ENCODE measurements around the gene SIK2. TPM values are rescaled to one million over a fixed set of nuclear protein-coding genes. Genes with fewer than 3 reads are reported as not detected.

Gene SIK2
- total and polyA plus RNA-seq, 2 donors from 2014 or later, result 6.4 to 40.1 TPM

DNA sequence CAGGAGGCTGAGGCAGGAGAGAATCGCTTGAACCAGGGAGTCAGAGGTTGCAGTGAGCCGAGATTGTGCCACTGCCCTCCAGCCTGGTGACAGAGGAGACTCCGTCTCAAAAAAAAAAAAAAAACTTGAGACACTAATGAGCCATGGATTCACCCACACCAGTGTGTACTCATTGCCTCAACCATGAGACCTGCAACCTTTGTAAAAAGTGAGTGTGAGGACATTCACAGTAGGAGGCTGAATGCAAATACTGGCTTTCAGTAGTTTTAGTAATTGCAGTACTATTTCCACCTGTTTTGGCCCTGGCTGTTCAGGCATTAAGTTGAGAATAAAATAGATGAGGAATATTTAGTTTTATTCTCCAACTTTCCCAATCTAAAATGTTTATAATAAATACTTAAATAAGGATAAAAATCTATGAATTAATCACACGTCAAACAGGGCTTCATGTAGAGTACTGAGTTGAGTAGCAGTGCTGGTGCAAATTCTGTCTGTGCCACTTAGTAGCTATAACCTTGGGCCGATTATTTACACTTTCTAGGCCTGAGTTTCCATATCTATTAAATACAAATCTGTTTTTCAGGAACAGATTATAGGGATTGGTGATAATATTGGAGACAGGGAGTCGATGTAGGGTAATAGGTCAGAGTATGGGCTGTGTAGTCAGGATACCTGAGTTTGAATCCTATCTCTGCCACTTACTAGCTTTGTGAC, 91.1 kb downstream of the SIK2 start:
- Histone ChIP-seq H3K27me3 (ENCODE audit: control insufficient read depth, insufficient read depth, low read length) (no peaks in the 10 kb centered on the region), H3K27ac (ENCODE audit: low read depth in 2 of 2, low read length in 2 of 2) (no peak overlapping the region), H3K4me3 (ENCODE audit: low read length in 3 of 3) (no peak overlapping the region), H3K4me1 (ENCODE audit: control insufficient read depth in 2 of 3, insufficient read depth in 2 of 3, low read depth in 1 of 3, low read length in 3 of 3) (peaks cover 0 to 15% (median 10%) of the 10 kb centered on the region in 3 donors), H3K9me3 (ENCODE audit: control insufficient read depth in 2 of 3, insufficient read depth in 1 of 3, low read length in 3 of 3) (no peaks in the 10 kb centered on the region), H3K36me3 (ENCODE audit: control insufficient read depth in 2 of 3, insufficient read depth in 3 of 3, low read length in 3 of 3) (peaks cover 0 to 4% (median 0%) of the 10 kb centered on the region in 3 donors), H3K9ac (ENCODE audit: low read length in 3 of 3) (no peak overlapping the region)
- TF ChIP-seq, protein P1, sequence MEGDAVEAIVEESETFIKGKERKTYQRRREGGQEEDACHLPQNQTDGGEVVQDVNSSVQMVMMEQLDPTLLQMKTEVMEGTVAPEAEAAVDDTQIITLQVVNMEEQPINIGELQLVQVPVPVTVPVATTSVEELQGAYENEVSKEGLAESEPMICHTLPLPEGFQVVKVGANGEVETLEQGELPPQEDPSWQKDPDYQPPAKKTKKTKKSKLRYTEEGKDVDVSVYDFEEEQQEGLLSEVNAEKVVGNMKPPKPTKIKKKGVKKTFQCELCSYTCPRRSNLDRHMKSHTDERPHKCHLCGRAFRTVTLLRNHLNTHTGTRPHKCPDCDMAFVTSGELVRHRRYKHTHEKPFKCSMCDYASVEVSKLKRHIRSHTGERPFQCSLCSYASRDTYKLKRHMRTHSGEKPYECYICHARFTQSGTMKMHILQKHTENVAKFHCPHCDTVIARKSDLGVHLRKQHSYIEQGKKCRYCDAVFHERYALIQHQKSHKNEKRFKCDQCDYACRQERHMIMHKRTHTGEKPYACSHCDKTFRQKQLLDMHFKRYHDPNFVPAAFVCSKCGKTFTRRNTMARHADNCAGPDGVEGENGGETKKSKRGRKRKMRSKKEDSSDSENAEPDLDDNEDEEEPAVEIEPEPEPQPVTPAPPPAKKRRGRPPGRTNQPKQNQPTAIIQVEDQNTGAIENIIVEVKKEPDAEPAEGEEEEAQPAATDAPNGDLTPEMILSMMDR (IDR thresholded peaks at IDR 0.05; ENCODE audit: borderline replicate concordance, extremely low read depth, insufficient read depth), result no peak
- FAIRE-seq (no peak), DNase-seq (no peak)
- intact Hi-C loops (cut with DNase I), result no loop called here

DNA sequence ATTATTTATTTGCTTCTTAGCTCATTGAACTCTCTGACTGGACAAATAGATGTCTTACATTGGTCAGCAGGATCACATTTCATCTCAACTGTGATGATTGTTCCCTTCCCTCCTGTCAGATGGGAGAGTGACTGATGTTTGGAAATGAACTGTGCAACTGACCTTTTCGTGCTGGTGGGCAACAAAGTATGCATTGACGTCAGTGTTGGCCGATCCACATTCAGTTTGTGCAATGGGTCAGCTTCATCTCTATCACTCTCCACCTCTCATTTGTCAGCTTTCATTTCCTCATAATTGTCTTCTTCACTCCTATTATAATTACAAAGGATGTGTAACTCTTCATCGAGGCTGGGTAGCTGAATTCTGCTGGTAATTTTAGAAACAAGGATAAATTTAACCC, 92.6 kb downstream of the SIK2 start:
- H3K27me3 ChIP-seq (ENCODE audit: control insufficient read depth, insufficient read depth, low read length), result no peaks in the 10 kb centered on the region
- DNase-seq (peak in 3 of 5 donors; percentile 54 to 77 (median 72)), FAIRE-seq (peak; percentile 37)
- TF ChIP-seq, protein P1 (IDR thresholded peaks at IDR 0.05; ENCODE audit: borderline replicate concordance, extremely low read depth, insufficient read depth), result no peak
- intact Hi-C loops (cut with DNase I), result no loop called here
- no peaks in the 10 kb centered on the region for H3K9me3 ChIP-seq (ENCODE audit: control insufficient read depth in 2 of 3, insufficient read depth in 1 of 3, low read length in 3 of 3)
- H3K4me1 ChIP-seq (ENCODE audit: control insufficient read depth in 2 of 3, insufficient read depth in 2 of 3, low read depth in 1 of 3, low read length in 3 of 3), result peaks cover 0 to 10% (median 10%) of the 10 kb centered on the region in 3 donors
- no peak overlapping the region for H3K4me3 ChIP-seq (ENCODE audit: low read length in 3 of 3)
- H3K9ac ChIP-seq (ENCODE audit: low read length in 3 of 3), result no peak overlapping the region
- no peak overlapping the region for H3K27ac ChIP-seq (ENCODE audit: low read depth in 2 of 2, low read length in 2 of 2)
- H3K36me3 ChIP-seq (ENCODE audit: control insufficient read depth in 2 of 3, insufficient read depth in 3 of 3, low read length in 3 of 3), result no peaks in the 10 kb centered on the region

DNA sequence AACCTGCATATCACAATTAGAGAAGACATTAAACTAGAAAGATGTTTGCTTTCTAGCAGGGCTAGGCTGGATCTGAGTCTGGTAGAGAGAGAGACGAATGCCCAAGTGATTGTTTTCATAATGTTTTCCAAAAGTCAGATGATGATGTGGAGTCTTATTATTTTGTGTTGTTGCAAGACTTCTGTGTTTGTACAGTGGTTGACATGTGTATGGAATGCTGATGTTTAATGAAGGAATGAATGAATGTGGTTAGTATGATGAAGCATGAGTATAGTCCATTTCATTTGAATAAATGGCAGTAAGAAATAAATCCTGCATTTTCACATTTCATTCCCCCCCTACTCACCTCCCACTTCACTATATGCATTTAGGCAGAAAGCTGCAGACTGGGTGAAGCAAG, 94.3 kb downstream of the SIK2 start:
- no peaks in the 10 kb centered on the region for H3K9me3 ChIP-seq (ENCODE audit: control insufficient read depth in 2 of 3, insufficient read depth in 1 of 3, low read length in 3 of 3)
- peaks cover 0 to 10% (median 10%) of the 10 kb centered on the region in 3 donors for H3K4me1 ChIP-seq (ENCODE audit: control insufficient read depth in 2 of 3, insufficient read depth in 2 of 3, low read depth in 1 of 3, low read length in 3 of 3)
- TF ChIP-seq, protein P1 (IDR thresholded peaks at IDR 0.05; ENCODE audit: borderline replicate concordance, extremely low read depth, insufficient read depth), result no peak
- H3K36me3 ChIP-seq (ENCODE audit: control insufficient read depth in 2 of 3, insufficient read depth in 3 of 3, low read length in 3 of 3), result no peaks in the 10 kb centered on the region
- intact Hi-C loops (cut with DNase I), result no loop called here
- H3K27me3 ChIP-seq (ENCODE audit: control insufficient read depth, insufficient read depth, low read length), result no peaks in the 10 kb centered on the region
- FAIRE-seq (no peak), DNase-seq (no peak)
- H3K9ac ChIP-seq (ENCODE audit: low read length in 3 of 3), result no peak overlapping the region
- H3K27ac ChIP-seq (ENCODE audit: low read depth in 2 of 2, low read length in 2 of 2), result no peak overlapping the region
- H3K4me3 ChIP-seq (ENCODE audit: low read length in 3 of 3), result no peak overlapping the region

All from kidney (tissue), 14 donors.